B cell (primary cell): Measurements from ENCODE around the gene EXOC4.

Experiments
- EZH2 ChIP-seq: IDR thresholded peaks from 2 replicates; pipeline ENCODE4 v1.6.1; 2012; ENCODE audit warnings: borderline replicate concordance, low read depth, mild to moderate bottlenecking, moderate library complexity, low read length; ENCODE audit not compliant: insufficient read depth, poor library complexity, severe bottlenecking
- TF ChIP-seq, protein P1 (sequence below): fragments of 200-600 bp; IDR thresholded peaks from one replicate; pipeline ENCODE4 v1.8.0; 2022; ENCODE audit warnings: antibody characterized with exemption, mild to moderate bottlenecking

DNA sequence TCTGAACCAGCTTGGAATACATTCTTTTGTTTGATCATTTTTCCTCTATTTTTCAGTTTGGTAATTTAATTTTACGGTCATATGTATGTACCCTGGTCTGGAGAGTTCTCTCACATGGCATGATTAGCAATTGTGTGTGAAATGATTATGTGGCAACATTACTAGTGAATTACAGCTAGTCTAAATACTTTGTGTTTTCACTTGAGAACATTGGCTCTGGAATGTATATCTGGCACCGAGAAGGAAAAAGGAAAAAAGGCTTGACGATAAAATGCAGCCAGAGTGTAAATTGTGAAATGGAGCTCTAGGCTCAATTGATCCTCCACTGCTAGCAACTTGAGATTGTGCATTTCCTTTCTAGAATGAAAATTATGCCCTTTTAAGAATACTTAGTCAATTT lies 397.2 kb downstream of the EXOC4 start:
- TF ChIP-seq, protein P1, sequence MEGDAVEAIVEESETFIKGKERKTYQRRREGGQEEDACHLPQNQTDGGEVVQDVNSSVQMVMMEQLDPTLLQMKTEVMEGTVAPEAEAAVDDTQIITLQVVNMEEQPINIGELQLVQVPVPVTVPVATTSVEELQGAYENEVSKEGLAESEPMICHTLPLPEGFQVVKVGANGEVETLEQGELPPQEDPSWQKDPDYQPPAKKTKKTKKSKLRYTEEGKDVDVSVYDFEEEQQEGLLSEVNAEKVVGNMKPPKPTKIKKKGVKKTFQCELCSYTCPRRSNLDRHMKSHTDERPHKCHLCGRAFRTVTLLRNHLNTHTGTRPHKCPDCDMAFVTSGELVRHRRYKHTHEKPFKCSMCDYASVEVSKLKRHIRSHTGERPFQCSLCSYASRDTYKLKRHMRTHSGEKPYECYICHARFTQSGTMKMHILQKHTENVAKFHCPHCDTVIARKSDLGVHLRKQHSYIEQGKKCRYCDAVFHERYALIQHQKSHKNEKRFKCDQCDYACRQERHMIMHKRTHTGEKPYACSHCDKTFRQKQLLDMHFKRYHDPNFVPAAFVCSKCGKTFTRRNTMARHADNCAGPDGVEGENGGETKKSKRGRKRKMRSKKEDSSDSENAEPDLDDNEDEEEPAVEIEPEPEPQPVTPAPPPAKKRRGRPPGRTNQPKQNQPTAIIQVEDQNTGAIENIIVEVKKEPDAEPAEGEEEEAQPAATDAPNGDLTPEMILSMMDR = no peak
- no peak for TF ChIP-seq EZH2
